GM19239 (cell line): Measurements from ENCODE around the gene PARP1.
"Not testable (repeated sequence)": the region's sequence is repeated elsewhere in the genome, so short reads cannot be mapped to it uniquely, and the experiment has no call there.

Source experiments
- DNase-seq: peaks from one replicate; pipeline ENCODE4 v3.0.0; 2011; ENCODE audit warnings: low spot score; ENCODE audit not compliant: insufficient read length
- FAIRE-seq: peaks from 2 replicates; lab custom pipeline; 2011; peaks lifted over from hg19 to GRCh38; lab: Jason Lieb, UNC

The PARP1 gene

DNA sequence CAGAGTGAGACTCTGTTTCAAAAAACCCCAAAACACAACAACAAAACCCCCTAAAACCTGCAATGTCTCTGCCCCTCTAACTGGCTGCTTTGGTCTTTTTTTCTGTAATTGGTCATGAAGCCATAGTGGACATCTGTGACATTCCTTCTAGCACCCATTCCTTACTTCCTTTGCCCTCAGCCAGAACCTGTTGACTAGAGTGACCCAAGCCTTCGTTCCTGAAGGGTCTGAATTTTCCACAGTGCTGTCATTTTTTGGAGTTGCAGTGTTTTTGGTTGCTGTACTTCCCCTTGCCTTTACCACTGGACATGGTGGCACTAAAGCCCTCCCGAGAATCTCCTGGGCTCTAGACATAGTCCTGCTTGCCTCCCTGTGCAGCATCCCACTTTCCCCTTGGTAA is 50.5 kb downstream of the PARP1 start:
- no peak for FAIRE-seq
- DNase-seq = no peak

DNA sequence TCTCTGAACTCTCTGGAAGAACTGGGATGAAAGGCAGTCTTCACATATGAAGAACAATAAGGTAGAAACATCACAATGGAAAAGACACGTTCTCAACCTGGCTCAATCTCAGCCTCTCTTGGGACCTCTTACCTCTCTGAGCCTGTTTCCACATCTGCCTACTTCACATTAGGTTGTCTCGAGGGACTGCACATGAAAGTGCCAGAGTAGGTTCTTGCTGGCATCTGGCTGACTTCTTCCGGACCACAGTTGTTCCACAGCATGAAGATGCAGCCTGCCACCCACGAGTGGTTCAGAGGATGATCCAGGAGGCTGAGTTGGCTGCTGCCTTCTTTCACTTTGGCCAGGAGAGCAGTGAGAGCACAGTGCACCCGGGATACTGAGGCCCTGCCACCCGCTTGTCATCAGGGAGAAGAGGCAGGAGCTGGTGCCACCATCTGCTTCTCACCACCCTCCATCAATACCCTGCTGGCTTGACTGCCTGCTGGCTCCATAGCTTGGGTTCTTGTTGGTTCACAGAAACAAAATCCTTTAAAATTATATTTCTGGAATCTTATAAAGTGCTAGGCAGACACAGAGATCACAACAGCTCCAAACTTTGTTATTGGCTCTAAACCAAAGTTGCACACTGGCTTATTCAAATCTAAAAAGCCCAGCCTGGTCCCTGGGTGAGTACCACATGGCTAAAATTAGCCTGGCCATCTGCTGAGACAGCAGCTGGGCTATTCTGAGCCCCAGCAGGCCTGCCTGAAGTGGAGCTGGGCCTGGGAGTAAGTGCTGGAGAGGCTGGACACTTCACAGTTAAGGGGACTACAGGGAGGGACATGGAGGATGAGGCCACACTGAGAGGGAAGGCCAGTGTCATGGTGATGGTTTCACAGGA is 52.0 kb downstream of the PARP1 start:
- DNase-seq = no peak
- peak; percentile 77 for FAIRE-seq

DNA sequence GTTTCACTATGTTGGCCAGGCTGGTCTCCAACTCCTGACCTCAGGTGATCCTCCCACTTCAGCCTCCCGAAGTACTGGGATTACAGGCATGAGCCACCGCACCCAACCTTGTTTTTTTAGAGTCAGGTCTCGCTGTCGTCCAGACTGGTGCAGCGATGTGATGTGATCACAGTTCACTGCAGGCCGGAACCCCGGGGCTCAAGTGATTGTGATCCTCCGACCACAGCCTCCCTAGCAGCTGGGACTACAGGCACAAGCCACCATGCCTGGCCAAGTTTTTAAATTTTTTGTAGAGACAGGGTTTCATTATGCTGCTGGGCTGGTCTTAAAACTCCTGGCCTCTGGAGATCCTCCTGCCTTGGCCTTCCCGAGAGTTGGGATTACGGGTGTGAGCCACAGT is 52.9 kb downstream of the PARP1 start:
- DNase-seq = no peak
- FAIRE-seq = no peak

DNA sequence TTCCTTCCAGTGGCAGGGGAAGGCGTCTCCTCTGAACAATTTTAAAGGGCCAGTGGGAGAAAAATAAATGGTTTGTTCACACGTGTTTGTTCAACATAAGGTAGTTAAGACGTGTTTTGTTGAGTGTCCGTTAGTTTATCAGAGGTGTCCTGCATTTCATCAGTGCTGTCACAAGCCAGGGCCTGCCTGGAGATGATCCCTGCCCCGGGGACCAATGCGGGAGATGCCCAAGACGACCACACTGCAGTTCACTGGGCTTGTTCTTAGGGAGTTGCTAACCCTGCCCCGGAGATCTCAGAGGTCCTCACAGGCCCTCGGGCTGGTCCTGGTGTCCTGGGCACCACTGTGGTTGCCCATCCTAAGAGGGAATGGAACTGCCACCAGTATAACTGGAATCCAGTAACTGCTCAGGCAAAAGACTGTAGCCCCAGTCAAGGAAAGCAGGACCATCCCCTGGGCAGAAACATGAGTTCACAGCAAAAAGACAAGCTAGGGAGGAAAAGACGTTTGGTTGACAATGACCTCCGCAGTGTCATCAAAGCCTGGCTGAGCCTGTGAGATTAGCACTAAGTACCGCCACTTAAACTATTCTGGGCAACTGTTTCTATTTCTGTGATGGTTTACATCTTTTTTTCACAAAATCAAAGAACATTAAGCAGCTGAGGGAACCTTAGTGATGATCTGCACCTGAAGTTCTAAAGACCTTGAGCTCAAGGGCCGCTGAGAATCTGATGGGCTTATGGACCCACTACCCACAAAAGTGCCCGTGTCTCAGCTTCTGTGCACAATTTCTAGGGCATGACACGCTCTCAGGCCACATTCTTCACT is 54.0 kb downstream of the PARP1 start:
- DNase-seq = no peak
- FAIRE-seq = no peak

DNA sequence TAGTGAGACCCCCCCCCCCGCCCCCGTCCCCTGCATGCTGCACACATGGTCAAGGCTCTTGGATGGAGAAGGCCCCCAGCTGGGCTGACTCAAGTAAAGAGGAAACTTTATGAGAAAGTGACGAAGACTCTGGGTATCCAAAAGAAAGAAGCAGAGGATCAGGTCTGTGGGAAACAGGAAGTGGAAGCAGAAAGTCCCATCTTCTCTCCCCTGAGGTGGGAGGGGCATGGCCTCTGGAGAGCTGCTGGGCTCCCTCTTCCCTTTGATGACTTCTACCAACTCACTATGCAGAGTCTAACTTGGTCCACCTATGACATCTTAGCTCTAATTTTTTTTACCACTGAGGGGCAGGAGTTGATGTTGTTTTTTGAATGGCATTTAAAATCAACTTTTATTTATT is 56.2 kb downstream of the PARP1 start:
- FAIRE-seq = no peak
- DNase-seq = no peak

DNA sequence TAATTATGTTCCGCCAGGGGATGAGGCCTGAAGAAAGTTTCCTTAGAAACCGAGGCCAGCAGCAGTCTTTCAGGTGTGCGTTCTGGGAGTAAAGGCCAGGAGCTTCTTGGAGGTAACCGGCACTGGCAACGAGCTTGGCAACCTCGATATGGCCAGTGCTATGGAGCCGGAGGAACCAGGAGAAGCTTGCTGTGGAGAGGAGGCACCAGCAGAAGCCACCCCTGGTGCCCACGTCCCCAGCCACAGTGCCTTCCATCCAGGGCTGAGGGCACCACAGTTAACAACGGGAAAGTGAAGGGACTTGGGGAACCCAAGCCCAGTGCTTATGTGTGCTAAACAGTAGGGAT is 57.4 kb downstream of the PARP1 start:
- FAIRE-seq (peak; percentile 44), DNase-seq (no peak)

DNA sequence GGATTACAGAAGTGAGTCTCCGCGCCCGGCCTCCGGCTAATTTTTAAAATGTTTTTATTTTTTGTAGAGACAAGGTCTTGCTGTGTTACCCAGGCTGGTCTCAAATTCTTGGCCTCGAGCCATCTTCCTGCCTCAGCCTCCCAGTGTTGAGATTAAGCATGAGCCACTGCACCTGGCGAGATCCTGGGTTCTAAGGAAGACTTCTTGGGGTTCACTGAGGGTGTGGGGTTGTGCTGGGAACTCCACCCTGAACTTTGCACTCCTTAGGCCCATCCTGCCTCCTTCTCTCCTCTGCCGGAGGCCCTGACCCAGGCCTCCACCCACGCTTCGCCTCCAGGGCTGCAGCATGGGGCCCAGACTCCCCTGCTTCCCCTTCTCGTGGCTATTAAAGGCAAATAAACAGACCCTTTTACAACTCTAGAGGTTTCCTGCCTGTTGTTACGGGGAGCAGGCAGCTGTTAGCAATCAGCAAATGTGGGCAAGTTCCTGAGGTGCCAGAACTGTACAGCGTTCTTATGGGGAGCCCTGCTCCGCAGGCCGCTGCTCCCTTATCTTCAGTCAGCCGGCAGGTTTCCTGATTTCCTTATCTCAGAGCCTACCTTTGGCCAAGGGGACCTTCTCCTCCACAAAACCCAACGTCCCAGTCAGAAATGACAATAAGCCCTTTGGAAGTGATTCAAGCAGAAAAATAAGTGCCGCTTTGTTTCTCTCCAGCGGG is 57.9 kb downstream of the PARP1 start:
- DNase-seq = no peak
- peak; percentile 48 for FAIRE-seq

DNA sequence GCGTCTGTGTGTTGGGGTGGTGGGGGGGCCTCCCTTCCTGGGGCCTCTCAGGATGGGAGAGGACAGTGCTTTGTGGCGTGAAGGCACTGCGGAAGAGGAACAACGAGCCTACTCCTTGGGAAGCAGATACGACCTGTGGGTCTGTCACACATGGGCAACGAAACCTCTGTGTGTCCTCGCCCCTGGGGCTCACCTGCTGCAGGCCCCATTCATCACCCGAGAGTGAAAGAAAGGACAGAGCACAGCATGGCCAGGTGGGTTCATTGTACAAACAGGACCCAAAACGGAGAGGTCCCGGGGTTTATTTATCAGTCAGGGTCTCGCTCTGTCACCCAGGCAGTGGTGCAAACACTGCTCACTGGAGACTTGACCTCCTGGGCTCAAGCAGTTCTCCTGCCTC is 58.8 kb downstream of the PARP1 start:
- DNase-seq (no peak), FAIRE-seq (peak; percentile 8)

DNA sequence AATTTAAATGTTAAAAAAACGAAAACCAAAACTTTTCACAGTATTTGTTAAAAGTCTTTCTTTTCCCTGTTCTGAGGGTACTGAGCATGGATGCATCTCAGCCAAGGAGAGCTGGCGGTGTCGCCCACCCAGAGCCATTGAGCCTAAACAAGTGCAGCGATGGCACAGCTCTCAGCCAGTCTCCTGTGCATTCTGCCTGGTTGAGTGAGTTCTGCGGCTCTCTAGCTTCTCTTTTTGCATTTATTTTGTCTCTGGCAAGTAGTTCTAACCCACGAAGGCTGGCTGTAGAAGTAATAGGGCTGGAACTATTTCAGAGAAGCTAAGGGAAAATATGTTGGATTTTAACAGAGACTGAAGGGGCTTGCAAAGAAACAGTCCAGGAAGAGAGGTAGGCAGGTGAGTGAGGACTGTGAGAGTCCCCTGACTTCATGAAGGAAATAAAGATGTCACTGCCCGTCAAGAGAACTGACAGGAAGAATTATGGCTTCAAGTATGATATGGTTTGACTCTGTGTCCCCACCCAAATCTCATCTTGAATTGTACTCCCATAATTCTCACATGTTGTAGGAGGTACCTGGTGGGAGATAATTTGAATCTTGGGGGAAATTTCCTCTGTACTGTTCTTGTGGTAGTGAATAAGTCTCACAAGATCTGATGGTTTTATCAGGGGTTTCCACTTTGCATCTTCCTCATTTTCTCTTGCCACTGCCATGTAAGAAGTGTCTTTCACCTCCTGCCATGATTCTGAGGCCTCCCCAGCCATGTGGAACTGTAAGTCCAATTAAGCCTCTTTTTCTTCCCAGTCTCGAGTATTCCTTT is 63.2 kb downstream of the PARP1 start:
- DNase-seq = no peak
- FAIRE-seq = no peak

DNA sequence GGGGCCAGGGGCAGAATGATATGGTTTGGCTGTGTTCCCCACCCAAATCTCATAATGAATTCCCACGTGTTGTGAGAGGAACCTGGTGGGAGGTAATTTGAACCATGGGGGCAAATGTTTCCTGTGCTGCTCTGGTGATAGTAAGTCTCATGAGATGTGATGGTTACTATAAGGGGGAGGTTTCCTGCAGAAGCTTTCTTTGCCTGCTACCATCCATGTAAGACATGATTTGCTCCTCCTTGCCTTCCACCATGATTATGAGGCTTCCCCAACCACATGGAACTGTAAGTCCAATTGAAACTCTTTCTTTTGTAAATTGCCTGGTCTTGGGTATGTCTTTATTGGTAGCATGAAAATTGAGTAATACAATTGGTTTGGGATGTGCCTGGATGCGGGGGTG is 65.2 kb downstream of the PARP1 start:
- DNase-seq (no peak), FAIRE-seq (no peak)

DNA sequence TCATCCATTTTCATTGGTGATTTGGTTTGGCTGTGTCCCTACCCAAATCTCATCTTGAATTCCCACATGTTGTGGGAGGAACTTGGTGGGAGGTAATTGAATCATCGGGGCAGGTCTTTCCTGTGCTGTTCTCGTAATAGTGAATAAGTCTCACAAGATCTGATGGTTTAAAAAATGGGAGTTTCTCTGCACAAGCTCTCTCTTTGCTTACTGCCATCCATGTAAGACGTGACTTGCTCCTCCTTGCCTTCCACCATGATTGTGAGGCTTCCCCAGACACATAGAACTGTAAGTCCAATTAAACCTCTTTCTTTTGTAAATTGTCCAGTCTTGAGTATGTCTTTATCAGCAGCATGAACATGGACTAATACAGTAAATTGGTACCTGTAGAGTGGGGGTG is 67.8 kb downstream of the PARP1 start:
- FAIRE-seq = not testable (repeated sequence)

DNA sequence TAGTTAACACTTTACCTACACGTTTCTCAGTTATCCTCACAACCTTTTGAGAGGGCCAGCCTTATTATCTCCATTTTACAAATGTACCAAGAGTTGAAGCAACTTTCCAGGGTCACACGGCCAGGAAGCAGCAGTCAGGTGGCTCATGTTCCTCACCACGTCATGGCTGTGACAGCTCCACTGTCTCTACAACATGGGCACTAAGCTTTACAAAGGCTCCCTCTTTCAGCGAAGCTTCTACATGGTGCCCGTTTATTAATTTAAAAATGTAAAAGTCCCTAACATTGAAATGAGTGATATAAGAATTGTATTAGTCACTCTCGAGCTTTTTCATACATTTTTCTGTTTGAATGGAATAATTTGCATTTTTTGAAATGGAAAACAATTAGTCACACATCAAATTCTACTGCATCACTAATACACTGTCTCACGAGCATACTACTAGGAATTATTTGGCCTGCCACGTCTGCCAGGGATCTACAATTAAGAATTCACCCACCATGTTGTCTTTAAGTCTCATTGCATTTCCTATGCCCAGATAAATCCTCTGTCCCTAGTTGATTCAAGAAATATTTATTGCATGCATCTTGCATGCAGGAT is 70.5 kb downstream of the PARP1 start:
- FAIRE-seq = no peak
- no peak for DNase-seq

More for the DNA sequence above, 67.8 kb downstream of the PARP1 start:
- DNase-seq = not testable (repeated sequence)

DNA sequence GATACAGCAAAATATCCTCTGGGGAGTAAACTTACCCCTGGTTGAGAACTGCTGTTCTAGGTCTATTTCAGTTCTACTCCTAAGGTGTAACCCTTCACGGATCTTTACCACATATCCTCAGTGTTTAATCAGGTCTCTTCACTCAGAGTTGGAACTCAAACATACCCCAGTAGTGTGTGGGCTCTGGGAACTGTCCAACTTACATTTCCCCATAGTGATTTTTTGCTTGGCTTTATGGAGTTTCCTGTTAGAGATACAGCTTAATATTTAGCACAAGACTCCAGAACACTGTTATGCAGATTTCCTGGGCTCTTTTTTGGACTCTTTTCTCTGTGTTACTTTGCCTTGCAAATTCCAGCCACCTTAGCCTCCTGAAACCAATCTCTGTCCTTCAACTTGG is 72.2 kb downstream of the PARP1 start:
- DNase-seq = no peak
- no peak for FAIRE-seq

DNA sequence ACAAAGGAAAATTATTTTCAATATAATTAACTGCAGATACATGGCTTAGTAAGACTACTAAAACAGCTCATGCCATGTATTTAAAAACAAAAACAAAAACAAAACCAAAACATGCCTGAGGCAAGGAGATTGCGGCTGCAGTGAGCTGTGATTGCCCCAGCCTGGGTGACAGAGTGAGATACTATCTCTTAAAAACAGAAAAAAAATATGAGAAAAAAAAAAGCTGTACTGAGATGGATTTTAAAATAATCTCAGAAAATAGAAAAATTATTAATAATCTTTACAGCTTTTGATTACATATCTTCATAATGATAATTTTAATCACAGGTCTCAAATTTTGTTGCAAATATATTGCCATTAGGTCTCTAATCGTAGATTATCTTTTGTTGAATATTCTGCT is 74.9 kb downstream of the PARP1 start:
- DNase-seq = no peak
- FAIRE-seq = no peak

DNA sequence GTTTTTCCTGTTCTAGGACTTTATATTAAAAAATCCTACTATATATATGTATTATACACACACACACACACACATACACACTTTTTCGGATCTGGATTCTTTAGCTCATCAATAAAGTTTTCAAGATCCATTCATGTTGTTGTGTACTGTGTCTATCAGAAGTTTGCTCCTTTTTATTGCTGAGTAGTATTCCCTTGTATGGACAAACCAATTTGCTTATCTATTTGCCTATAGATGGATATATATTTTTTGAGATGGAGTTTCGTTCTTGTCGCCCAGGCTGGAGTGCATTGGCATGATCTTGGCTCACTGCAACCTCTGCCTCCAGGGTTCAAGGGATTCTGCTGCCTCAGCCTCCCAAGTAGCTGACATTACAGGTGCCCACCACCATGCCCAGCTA is 78.7 kb downstream of the PARP1 start:
- FAIRE-seq = no peak
- no peak for DNase-seq

DNA sequence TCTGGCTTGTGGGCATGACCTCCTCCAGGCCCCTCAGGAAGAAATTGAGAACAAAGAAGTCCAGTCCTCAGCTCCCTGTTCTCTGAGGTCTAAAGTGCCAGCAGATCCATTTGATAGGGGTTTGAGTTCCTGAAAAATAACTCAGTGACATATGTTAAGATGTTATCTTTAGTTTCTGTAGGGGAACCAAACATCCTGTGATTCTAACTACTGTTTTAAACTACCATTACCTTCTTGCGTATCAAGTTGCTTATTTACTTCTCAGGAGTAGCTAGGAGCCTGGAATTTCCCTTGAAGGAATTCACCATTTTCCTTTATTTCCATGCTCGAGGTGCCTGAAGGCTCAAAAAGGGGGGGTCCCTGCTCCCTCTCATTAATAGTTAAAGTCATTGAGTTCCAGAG is 80.1 kb downstream of the PARP1 start:
- no peak for DNase-seq
- FAIRE-seq = no peak

DNA sequence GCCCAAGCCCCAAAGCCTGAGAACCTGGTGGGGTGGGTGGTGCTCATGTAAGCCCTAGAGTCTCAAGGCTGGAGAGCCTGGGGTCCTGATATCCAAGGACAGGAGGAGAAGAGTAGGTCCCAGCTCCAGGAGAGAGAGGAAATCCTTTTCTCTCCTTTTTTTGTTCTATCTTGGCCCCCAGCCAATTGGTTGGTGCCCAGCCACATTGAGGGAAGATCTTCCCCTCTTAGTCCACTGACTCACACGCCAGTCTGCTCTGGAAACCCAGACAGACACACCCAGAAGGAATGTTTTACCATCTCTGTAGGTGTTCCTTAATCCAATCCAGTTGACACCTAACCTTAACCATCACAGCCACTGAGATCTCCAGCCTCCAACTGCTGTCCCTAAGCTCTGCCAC is 82.7 kb downstream of the PARP1 start:
- FAIRE-seq (no peak), DNase-seq (no peak)

DNA sequence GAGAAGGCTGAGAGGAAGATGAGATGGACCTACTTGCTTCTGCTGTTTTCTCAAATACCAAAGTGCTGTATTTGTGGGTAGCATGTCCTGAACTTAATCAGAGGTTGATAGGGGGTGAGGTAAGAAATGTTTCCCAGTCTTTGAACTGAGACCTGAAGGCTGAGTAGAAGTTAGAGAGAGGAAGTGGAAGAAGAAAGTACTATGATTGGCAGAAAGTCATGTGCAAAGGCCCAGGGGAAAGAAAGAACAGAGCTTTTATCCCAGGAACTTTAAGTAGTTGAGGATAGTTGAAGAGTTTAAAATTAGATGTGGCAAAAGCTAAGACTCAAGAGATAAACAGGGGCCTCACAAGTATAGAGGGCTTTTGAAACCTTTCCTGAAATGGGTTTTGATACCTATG is 83.4 kb downstream of the PARP1 start:
- DNase-seq (no peak), FAIRE-seq (no peak)

DNA sequence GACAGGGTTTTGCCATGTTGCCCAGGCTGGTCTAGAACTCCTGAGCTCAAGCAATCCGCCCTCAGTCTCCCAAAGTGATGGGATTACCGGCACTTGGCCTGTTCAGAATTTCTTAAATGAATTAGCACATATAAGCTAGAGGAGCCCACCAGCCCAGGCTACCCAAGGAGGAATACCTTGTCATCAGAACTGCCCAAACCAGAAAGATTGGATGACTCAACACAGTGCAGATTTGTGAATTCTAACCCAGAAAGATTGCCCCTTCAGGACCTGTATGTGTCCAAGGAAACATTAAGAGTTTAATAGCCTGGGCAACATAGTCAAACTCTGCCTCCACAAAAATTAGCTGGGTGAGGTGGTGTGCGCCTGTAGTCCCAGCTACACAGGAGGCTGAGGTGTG is 84.9 kb downstream of the PARP1 start:
- FAIRE-seq (no peak), DNase-seq (no peak)

DNA sequence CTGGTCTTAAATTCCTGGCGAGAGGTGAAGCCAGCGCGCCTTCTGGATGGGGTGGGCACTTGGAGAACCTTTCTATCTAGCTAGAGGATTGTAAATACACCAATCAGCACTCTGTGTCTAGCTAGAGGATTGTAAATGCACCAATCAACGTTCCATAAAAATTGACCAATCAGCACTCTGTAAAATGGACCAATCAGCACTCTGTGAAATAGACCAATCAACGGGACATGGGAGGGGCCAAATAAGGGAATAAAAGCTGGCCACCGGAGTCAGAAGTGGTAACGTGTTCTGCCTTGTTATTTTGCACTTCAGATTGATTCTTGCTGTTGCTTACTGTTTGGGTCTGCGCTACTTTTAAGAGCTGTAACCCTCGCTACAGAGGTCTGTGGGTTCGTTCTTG is 87.0 kb downstream of the PARP1 start:
- FAIRE-seq (no peak), DNase-seq (no peak)
